NCI-H2227 (cell line): ENCODE results near the gene HDGFL3.
A peak's percentile ranks its signal among the peaks of the same experiment; 100 is the strongest.
"Not testable (repeated sequence)": the region's sequence is repeated elsewhere in the genome, so short reads cannot be mapped to it uniquely, and the experiment has no call there.

Source experiments
- DNase-seq: peaks from one replicate; lab custom pipeline; 2025; ENCODE audit not compliant: unreplicated experiment; lab: John Stamatoyannopoulos, UW

Gene HDGFL3

GRCh38 chr15:83207660-83208366, at the start of gene HDGFL3:
TSS of gene HDGFL3 (minus strand) at chr15:83207823. CDS start at chr15:83207414, 409 bp downstream.
- DNase-seq, result peak; percentile 74

- no peak for DNase-seq
These were observed 43.2 kb upstream of the HDGFL3 start for GRCh38 chr15:83250781-83251180.

- DNase-seq, result no peak
These were observed 41.4 kb upstream of the HDGFL3 start for GRCh38 chr15:83249030-83249343.

- DNase-seq, result peak; percentile 75
These were observed 40.8 kb upstream of the HDGFL3 start for GRCh38 chr15:83248151-83249029.

- no peak for DNase-seq
These were observed 36.0 kb upstream of the HDGFL3 start for GRCh38 chr15:83243634-83244033.

GRCh38 chr15:83230242-83230641, 22.6 kb upstream of the HDGFL3 start:
- no peak for DNase-seq

GRCh38 chr15:83225449-83225848, 17.8 kb upstream of the HDGFL3 start:
- no peak for DNase-seq

- DNase-seq, result not testable (repeated sequence)
These were observed 14.2 kb upstream of the HDGFL3 start for GRCh38 chr15:83221781-83222180.

- no peak for DNase-seq
These were observed 11.4 kb upstream of the HDGFL3 start for GRCh38 chr15:83219026-83219425.

GRCh38 chr15:83215306-83215705, 7.7 kb upstream of the HDGFL3 start:
- no peak for DNase-seq

GRCh38 chr15:83210619-83211018, 3.0 kb upstream of the HDGFL3 start:
- peak; percentile 32 for DNase-seq

GRCh38 chr15:83209333-83209732, 1.7 kb upstream of the HDGFL3 start:
- DNase-seq, result no peak

GRCh38 chr15:83208367-83208661, 691 bp upstream of the HDGFL3 start:
- peak; percentile 46 for DNase-seq

GRCh38 chr15:83207009-83207659, 489 bp downstream of the HDGFL3 start:
- peak; percentile 74 for DNase-seq

- no peak for DNase-seq
These were observed 1.1 kb downstream of the HDGFL3 start for GRCh38 chr15:83206526-83207008.

- DNase-seq, result peak; percentile 11
These were observed 1.8 kb downstream of the HDGFL3 start for GRCh38 chr15:83205725-83206324.

GRCh38 chr15:83204697-83205096, 2.9 kb downstream of the HDGFL3 start:
- DNase-seq, result no peak

- DNase-seq, result no peak
These were observed 4.1 kb downstream of the HDGFL3 start for GRCh38 chr15:83203543-83203942.

- no peak for DNase-seq
These were observed 7.0 kb downstream of the HDGFL3 start for GRCh38 chr15:83200589-83200988.

GRCh38 chr15:83200162-83200561, 7.5 kb downstream of the HDGFL3 start:
- no peak for DNase-seq

GRCh38 chr15:83199288-83199687, 8.3 kb downstream of the HDGFL3 start:
- DNase-seq, result no peak
